WTC11 (cell line): ENCODE results near the gene SLC23A2. TPM values are rescaled to one million over a fixed set of nuclear protein-coding genes. Genes with fewer than 3 reads are reported as not detected.
"Not testable (repeated sequence)": the region's sequence is repeated elsewhere in the genome, so short reads cannot be mapped to it uniquely, and the experiment has no call there.

Experiments
- ATAC-seq: fragments of 200-7000 bp; cut with Tn5 transposase; 2 replicates; pipeline ENCODE4 v1.10.0; 2021; ENCODE audit warnings: mild to moderate bottlenecking, moderate library complexity
- CTCF ChIA-PET: fragments of 300-600 bp; sonication (Branson Sonifier 250); formaldehyde crosslinking; loops from one replicate; lab custom pipeline; 2021; ENCODE audit warnings: antibody characterized with exemption; lab: Charles Lee
- POLR2A ChIA-PET: fragments of 350-600 bp; sonication (Branson Sonifier 250); formaldehyde crosslinking; loops from one replicate; lab custom pipeline; 2021; ENCODE audit warnings: antibody characterized with exemption; lab: Charles Lee
- DNase-seq: peaks from one replicate; pipeline ENCODE4 v3.0.0; 2021; ENCODE audit warnings: low spot score
- H3K27ac Mint-ChIP-seq: 2 replicates; pipeline ENCODE4 v1.8.0; 2021; ENCODE audit warnings: mixed read lengths
- H3K27me3 Mint-ChIP-seq: 2 replicates; pipeline ENCODE4 v1.8.0; 2021; ENCODE audit warnings: low read depth, mild to moderate bottlenecking, moderate library complexity, mixed read lengths
- H3K36me3 Mint-ChIP-seq: 2 replicates; pipeline ENCODE4 v1.8.0; 2021; ENCODE audit warnings: mixed read lengths
- H3K4me1 Mint-ChIP-seq: 2 replicates; pipeline ENCODE4 v1.8.0; 2022; ENCODE audit warnings: mixed read lengths
- H3K4me3 Mint-ChIP-seq: 2 replicates; pipeline ENCODE4 v1.8.0; 2021; ENCODE audit warnings: mild to moderate bottlenecking, moderate library complexity, mixed read lengths
- H3K9me3 Mint-ChIP-seq: 2 replicates; pipeline ENCODE4 v1.8.0; 2021; ENCODE audit warnings: mixed read lengths
- ATF6 ChIP-seq: sonication (generic); formaldehyde crosslinking; IDR thresholded peaks from 2 replicates; pipeline ENCODE4 v1.8.1; 2023; ENCODE audit warnings: mild to moderate bottlenecking, missing genetic modification reagents
- CREM ChIP-seq: sonication (generic); formaldehyde crosslinking; IDR thresholded peaks from 2 replicates; pipeline ENCODE4 v1.8.1; 2022; ENCODE audit warnings: mild to moderate bottlenecking, missing genetic modification reagents, moderate library complexity
- E2F1 ChIP-seq: sonication (generic); formaldehyde crosslinking; IDR thresholded peaks from 2 replicates; pipeline ENCODE4 v1.8.0; 2022; ENCODE audit warnings: mild to moderate bottlenecking, missing genetic modification reagents
- E2F5 ChIP-seq: sonication (generic); formaldehyde crosslinking; IDR thresholded peaks from 2 replicates; pipeline ENCODE4 v1.8.1; 2022; ENCODE audit warnings: mild to moderate bottlenecking, moderate library complexity, missing genetic modification reagents
- EMX1 ChIP-seq: fragments of 250-450 bp; sonication (Bioruptor Pico); IDR thresholded peaks from 2 replicates; pipeline ENCODE4 v1.8.0; 2021; ENCODE audit warnings: mild to moderate bottlenecking
- FOXK1 ChIP-seq: sonication (generic); formaldehyde crosslinking; IDR thresholded peaks from 2 replicates; pipeline ENCODE4 v1.8.0; 2022; ENCODE audit warnings: mild to moderate bottlenecking, moderate library complexity, missing genetic modification reagents
- KAT7 ChIP-seq: sonication (generic); formaldehyde crosslinking; IDR thresholded peaks from 2 replicates; pipeline ENCODE4 v1.8.1; 2023; ENCODE audit warnings: missing genetic modification reagents, mild to moderate bottlenecking, borderline replicate concordance
- MXD4 ChIP-seq: fragments of 250-450 bp; sonication (Bioruptor Pico); IDR thresholded peaks from 2 replicates; pipeline ENCODE4 v1.8.0; 2021; ENCODE audit warnings: mild to moderate bottlenecking, moderate library complexity, borderline replicate concordance
- OVOL2 ChIP-seq: fragments of 250-450 bp; sonication (Bioruptor Pico); IDR thresholded peaks from 2 replicates; pipeline ENCODE4 v1.9.0; 2021; ENCODE audit warnings: mild to moderate bottlenecking, borderline replicate concordance
- PRRX2 ChIP-seq: fragments of 250-450 bp; sonication (Bioruptor Pico); IDR thresholded peaks from 2 replicates; pipeline ENCODE4 v1.8.0; 2021; ENCODE audit warnings: mild to moderate bottlenecking
- TCF7 ChIP-seq: sonication (generic); formaldehyde crosslinking; IDR thresholded peaks from 2 replicates; pipeline ENCODE4 v1.8.0; 2022; ENCODE audit warnings: mild to moderate bottlenecking, low read depth, missing genetic modification reagents, moderate library complexity
- USF2 ChIP-seq: sonication (generic); formaldehyde crosslinking; IDR thresholded peaks from 2 replicates; pipeline ENCODE4 v1.8.1; 2023; ENCODE audit warnings: mild to moderate bottlenecking, missing genetic modification reagents, moderate library complexity
- ZBTB21 ChIP-seq: sonication (generic); formaldehyde crosslinking; IDR thresholded peaks from 2 replicates; pipeline ENCODE4 v1.8.1; 2023; ENCODE audit warnings: mild to moderate bottlenecking, missing genetic modification reagents, borderline replicate concordance
- ZMAT4 ChIP-seq: fragments of 250-450 bp; sonication (Bioruptor Pico); IDR thresholded peaks from 2 replicates; pipeline ENCODE4 v1.9.0; 2021; ENCODE audit warnings: mild to moderate bottlenecking
- ZNF138 ChIP-seq: sonication (generic); formaldehyde crosslinking; conservative IDR thresholded peaks from 2 replicates; pipeline ENCODE4 v1.8.1; 2022; ENCODE audit warnings: mild to moderate bottlenecking, moderate library complexity, missing genetic modification reagents
- ZNF425 ChIP-seq: fragments of 250-450 bp; sonication (Bioruptor Pico); conservative IDR thresholded peaks from 2 replicates; pipeline ENCODE4 v1.9.0; 2021; ENCODE audit warnings: mild to moderate bottlenecking
- total RNA-seq: library from RNA; stranded (reverse); gene quantifications from 3 replicates; pipeline ENCODE4 v1.2.3, GENCODE V29; 2021

Gene SLC23A2
- total RNA-seq, 1 experiment from 2014 or later = 14.5 TPM

GRCh38 chr20:4881006-4881730, 120.1 kb downstream of the SLC23A2 start (continued):
- TF ChIP-seq MXD4 (CRISPR knock-in tag) = no peak
- no peak for TF ChIP-seq ZNF138 (CRISPR knock-in tag)
- no peak for TF ChIP-seq EMX1

GRCh38 chr20:4880051-4880450, 121.3 kb downstream of the SLC23A2 start:
- peaks cover 5% of the 10 kb centered on the region; the same call in 1 of the 2 replicates for H3K4me1 Mint-ChIP-seq
- ChIA-PET POLR2A (no interaction called here), CTCF (interaction anchor here (1.4 kb wide), 1 partner anchor 131 kb away, joined by 3 read pairs; no protein-coding TSS in a partner anchor)
- no peaks in the 10 kb centered on the region for H3K9me3 Mint-ChIP-seq
- no peak for DNase-seq
- H3K27ac Mint-ChIP-seq = peak overlapping the region; percentile 20; the same call in 1 of the 2 replicates
- no peaks in the 10 kb centered on the region for H3K27me3 Mint-ChIP-seq
- H3K4me3 Mint-ChIP-seq = no peak overlapping the region
- H3K36me3 Mint-ChIP-seq = no peaks in the 10 kb centered on the region; the same call in 1 of the 2 replicates
- ATAC-seq = no peak
- TF ChIP-seq E2F1 (no peak), TCF7 (CRISPR knock-in tag) (no peak), CREM (CRISPR knock-in tag) (no peak), ZBTB21 (no peak), OVOL2 (CRISPR knock-in tag) (no peak)
- TF ChIP-seq, all 79 proteins: peak for 0

- DNase-seq, H3K27me3 Mint-ChIP-seq, H3K4me1 Mint-ChIP-seq, H3K27ac Mint-ChIP-seq, H3K9me3 Mint-ChIP-seq, H3K4me3 Mint-ChIP-seq, ATAC-seq, H3K36me3 Mint-ChIP-seq, POLR2A ChIA-PET: not testable (repeated sequence)
- CTCF ChIA-PET = interaction anchor here (1.0 kb wide), 1 partner anchor 51 kb away, joined by 4 read pairs; no protein-coding TSS in a partner anchor
These were observed 123.2 kb downstream of the SLC23A2 start for GRCh38 chr20:4878099-4878498.

- Mint-ChIP-seq H3K27ac (no peak overlapping the region), H3K27me3 (no peaks in the 10 kb centered on the region), H3K4me3 (no peak overlapping the region), H3K4me1 (peaks cover 5% of the 10 kb centered on the region; the same call in 1 of the 2 replicates), H3K9me3 (no peaks in the 10 kb centered on the region)
- POLR2A ChIA-PET = no interaction called here
- DNase-seq = no peak
- TF ChIP-seq KAT7 (CRISPR knock-in tag) (no peak), ZNF425 (CRISPR knock-in tag) (no peak), FOXK1 (CRISPR knock-in tag) (no peak), PRRX2 (no peak), ZMAT4 (CRISPR knock-in tag) (no peak), E2F5 (CRISPR knock-in tag) (no peak), ATF6 (CRISPR knock-in tag) (no peak), USF2 (CRISPR knock-in tag) (no peak)
- TF ChIP-seq, all 79 proteins: peak for 0
- no peak for ATAC-seq
- H3K36me3 Mint-ChIP-seq = peaks cover 4% of the 10 kb centered on the region; the same call in 1 of the 2 replicates
- CTCF ChIA-PET = no interaction called here
These were observed 124.6 kb downstream of the SLC23A2 start for GRCh38 chr20:4876731-4877130.
